Mucosa of rectum (tissue), 2 donors: Measurements from ENCODE around the gene ZFP42.
"Not testable (repeated sequence)": the region's sequence is repeated elsewhere in the genome, so short reads cannot be mapped to it uniquely, and the experiment has no call there.

Source experiments
- H3K27ac ChIP-seq, 2 donors: one replicate each; pipeline ENCODE4 v1.7.0; 2013; ENCODE audit warnings: inconsistent platforms in 2 of 2, low read depth in 2 of 2, low read length in 2 of 2
- H3K27me3 ChIP-seq, 2 donors: one replicate each; pipeline ENCODE4 v1.7.0; 2013; ENCODE audit warnings: low read length in 2 of 2; ENCODE audit not compliant: control insufficient read depth in 2 of 2, insufficient read depth in 2 of 2
- H3K36me3 ChIP-seq, 2 donors: one replicate each; pipeline ENCODE4 v1.7.0; 2013; ENCODE audit warnings: low read length in 2 of 2; ENCODE audit not compliant: control insufficient read depth in 2 of 2, insufficient read depth in 2 of 2
- H3K4me1 ChIP-seq, 2 donors: one replicate each; pipeline ENCODE4 v1.7.0; 2013; ENCODE audit warnings: low read length in 2 of 2, mild to moderate bottlenecking in 1 of 2; ENCODE audit not compliant: control insufficient read depth in 2 of 2, insufficient read depth in 2 of 2
- H3K4me3 ChIP-seq, 2 donors: one replicate each; pipeline ENCODE4 v1.7.0; 2013; ENCODE audit warnings: low read length in 2 of 2
- H3K9ac ChIP-seq, 2 donors: one replicate each; pipeline ENCODE4 v1.7.0; 2013; ENCODE audit warnings: low read length in 2 of 2, low read depth in 1 of 2, mild to moderate bottlenecking in 1 of 2
- H3K9me3 ChIP-seq, 2 donors: one replicate each; pipeline ENCODE4 v1.7.0; 2013; ENCODE audit warnings: low read length in 2 of 2; ENCODE audit not compliant: control insufficient read depth in 2 of 2
- donor health status: healthy.
- donor health status: Normal muscosa, but diverticular disease.

Gene ZFP42

GRCh38 chr4:187997991-187998390 is 2.4 kb downstream of the ZFP42 start:
- H3K27me3 ChIP-seq, H3K9ac ChIP-seq: not testable (repeated sequence)

DNA sequence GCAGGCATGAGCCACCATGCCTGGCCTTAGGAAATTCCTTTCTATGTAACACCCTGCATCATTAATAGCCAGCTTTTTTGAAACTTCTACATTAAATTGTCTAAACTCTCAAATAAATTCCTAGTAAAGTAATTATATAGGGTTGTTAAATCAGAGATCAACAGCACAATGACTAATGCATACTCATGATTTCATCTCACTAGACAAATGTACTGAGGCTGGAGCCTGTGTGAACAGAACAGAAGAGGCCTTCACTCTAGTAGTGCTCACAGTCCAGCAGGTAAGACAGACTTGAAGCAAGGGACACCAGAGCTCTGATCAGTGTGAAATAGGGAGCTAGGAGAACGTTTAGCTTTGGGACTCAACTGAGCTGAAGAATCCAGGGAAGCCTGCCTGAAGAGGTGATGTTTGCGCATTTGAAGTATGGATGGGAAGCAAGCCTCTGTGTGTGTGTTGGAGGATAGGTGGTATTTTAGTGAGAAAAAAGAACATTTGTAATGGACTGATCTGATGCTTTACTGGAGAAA is 3.9 kb downstream of the ZFP42 start:
- no peaks in the 10 kb centered on the region for H3K27me3 ChIP-seq
- H3K4me3 ChIP-seq, result no peak overlapping the region
- no peaks in the 10 kb centered on the region for H3K9me3 ChIP-seq
- no peak overlapping the region for H3K9ac ChIP-seq
- no peaks in the 10 kb centered on the region for H3K4me1 ChIP-seq
- H3K36me3 ChIP-seq, result no peaks in the 10 kb centered on the region
- H3K27ac ChIP-seq, result no peak overlapping the region

More at GRCh38 chr4:187997991-187998390, 2.4 kb downstream of the ZFP42 start:
- H3K9me3 ChIP-seq, H3K4me3 ChIP-seq, H3K27ac ChIP-seq, H3K36me3 ChIP-seq, H3K4me1 ChIP-seq: not testable (repeated sequence)

DNA sequence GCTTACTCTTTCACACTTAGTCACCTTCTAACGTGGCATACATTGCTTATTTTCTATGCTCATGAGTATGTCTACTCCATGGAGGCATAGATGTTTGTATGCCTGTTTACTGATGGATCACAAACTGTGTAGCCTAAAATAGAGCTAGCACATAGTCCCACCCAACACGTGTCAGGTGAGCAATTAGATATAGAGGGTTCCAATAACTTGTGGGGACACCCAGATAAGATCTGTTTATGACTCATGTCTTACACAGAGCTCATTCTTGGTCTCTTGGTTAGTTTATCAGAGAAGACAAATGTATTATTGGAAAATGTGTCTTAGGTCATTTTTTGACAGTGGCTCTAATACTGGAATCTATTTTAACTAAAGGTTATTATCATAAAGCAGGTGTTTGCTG is 6.8 kb downstream of the ZFP42 start:
- no peaks in the 10 kb centered on the region for H3K4me1 ChIP-seq
- H3K4me3 ChIP-seq, result no peak overlapping the region
- no peak overlapping the region for H3K27ac ChIP-seq
- H3K9ac ChIP-seq, result no peak overlapping the region
- H3K9me3 ChIP-seq, result no peaks in the 10 kb centered on the region
- H3K27me3 ChIP-seq, result no peaks in the 10 kb centered on the region
- no peaks in the 10 kb centered on the region for H3K36me3 ChIP-seq

GRCh38 chr4:188002751-188003150 is 7.2 kb downstream of the ZFP42 start:
- Histone ChIP-seq H3K36me3 (no peaks in the 10 kb centered on the region), H3K4me3 (no peak overlapping the region), H3K27ac (no peak overlapping the region), H3K27me3 (no peaks in the 10 kb centered on the region), H3K9me3 (no peaks in the 10 kb centered on the region), H3K4me1 (no peaks in the 10 kb centered on the region), H3K9ac (no peak overlapping the region)

- Histone ChIP-seq H3K4me3 (no peak overlapping the region), H3K36me3 (no peaks in the 10 kb centered on the region), H3K27ac (no peak overlapping the region), H3K4me1 (no peaks in the 10 kb centered on the region), H3K9me3 (no peaks in the 10 kb centered on the region), H3K9ac (no peak overlapping the region), H3K27me3 (no peaks in the 10 kb centered on the region)
Measured at GRCh38 chr4:188005561-188005960, 10.0 kb downstream of the ZFP42 start.

DNA sequence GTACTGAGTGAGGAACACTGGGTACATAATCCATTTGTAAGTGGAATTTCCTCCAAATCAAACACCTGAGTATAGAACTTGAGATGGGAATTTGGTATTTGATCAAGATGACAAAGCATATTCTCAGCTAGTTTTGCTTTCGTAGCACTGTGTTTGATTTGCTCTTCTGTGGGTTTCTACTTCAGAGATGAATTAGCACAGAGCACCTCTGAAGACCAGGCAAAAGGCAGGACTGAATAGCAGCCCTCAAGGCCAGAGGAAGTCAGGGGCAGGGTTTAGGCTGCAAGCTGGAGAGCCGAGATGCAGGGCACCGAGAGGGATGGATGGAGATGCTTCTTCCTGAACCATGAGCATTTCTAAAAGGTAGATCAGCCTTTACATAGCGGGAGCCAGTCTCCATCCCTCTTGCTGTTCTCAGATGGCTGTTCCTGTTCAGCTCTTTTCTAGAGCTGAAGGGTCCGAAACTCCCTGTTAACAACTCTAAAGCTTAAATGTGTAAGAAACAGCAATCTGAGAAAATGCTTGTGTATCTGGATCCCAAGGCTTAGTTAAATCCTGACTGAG is 10.8 kb downstream of the ZFP42 start:
- Histone ChIP-seq H3K9me3 (no peaks in the 10 kb centered on the region), H3K36me3 (no peaks in the 10 kb centered on the region), H3K27me3 (no peaks in the 10 kb centered on the region), H3K9ac (no peak overlapping the region), H3K4me1 (no peaks in the 10 kb centered on the region), H3K27ac (no peak overlapping the region), H3K4me3 (no peak overlapping the region)

DNA sequence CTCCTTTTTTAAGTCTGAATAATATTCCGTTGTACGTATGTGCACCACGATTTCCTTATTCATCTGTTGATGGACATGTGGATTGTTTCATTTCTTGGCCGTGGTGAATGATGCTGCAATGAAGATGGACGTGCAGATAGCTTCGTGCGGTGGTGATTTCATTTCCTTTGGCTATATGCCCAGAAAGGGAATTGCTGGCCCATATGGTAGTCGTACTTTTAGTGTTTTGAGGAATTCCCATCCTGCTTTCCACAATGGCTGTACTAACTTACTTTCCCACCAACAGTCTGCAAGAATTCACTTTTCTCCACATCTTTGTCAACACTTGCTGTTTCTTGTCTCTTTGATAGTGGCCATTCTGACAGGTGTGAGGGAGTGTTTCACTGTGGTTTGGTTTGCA is 12.8 kb downstream of the ZFP42 start:
- Histone ChIP-seq H3K27ac (no peak overlapping the region), H3K4me1 (no peaks in the 10 kb centered on the region), H3K9me3 (no peaks in the 10 kb centered on the region), H3K9ac (no peak overlapping the region), H3K27me3 (no peaks in the 10 kb centered on the region), H3K4me3 (no peak overlapping the region), H3K36me3 (no peaks in the 10 kb centered on the region)

DNA sequence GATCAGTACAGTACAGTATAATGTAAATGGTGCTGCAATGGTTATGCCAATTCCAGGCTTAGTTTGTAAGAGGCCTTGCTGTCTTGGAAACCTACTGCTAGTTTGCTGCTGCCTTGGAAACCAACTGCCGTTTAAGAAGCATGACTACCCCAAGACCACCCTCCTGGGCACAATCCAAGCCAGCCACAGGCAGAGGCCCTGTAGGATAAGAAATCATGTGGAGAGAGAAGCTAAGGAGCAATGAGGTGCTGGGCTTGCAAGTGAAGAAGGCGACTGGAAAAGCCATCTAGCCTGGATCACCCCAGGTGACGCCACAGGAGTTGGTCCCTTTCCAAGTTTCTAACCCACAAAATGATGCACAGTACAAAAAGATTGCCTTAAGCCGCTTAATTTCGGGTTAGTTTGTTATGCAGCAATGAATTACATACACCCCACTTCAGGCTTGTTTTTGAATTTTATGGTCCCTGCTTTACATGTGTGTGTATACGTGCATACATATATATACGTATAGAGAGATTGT is 16.9 kb downstream of the ZFP42 start:
- Histone ChIP-seq H3K4me3 (no peak overlapping the region), H3K9me3 (no peaks in the 10 kb centered on the region), H3K4me1 (no peaks in the 10 kb centered on the region), H3K36me3 (no peaks in the 10 kb centered on the region), H3K9ac (no peak overlapping the region), H3K27ac (no peak overlapping the region), H3K27me3 (no peaks in the 10 kb centered on the region)

- Histone ChIP-seq H3K27ac (no peak overlapping the region), H3K9ac (no peak overlapping the region), H3K4me1 (no peaks in the 10 kb centered on the region), H3K27me3 (no peaks in the 10 kb centered on the region), H3K36me3 (no peaks in the 10 kb centered on the region), H3K9me3 (no peaks in the 10 kb centered on the region), H3K4me3 (no peak overlapping the region)
Measured at GRCh38 chr4:188015025-188015940, 19.7 kb downstream of the ZFP42 start.

DNA sequence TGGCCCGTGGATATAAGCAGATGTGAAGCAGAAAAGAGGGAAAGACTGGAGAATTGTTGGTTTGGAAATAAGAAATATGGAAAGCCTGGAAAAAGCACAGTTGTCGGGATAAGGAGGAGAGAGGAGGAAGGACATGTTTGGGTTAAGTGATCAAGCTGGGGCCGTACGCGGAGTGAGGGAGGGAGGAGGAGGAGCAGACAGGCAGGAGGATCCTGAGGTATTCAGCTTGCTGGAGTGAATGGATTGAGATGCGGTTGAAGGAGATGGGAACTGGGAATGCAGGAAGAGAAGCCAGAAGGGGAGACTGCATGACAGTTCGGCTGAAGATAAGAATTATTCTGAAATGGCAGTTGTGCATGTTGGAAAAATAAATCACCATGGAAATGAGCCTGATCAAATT is 21.2 kb downstream of the ZFP42 start:
- H3K36me3 ChIP-seq, result no peaks in the 10 kb centered on the region
- no peak overlapping the region for H3K9ac ChIP-seq
- H3K27me3 ChIP-seq, result no peaks in the 10 kb centered on the region
- H3K4me1 ChIP-seq, result peaks cover 0 to 3% of the 10 kb centered on the region in 2 donors
- no peak overlapping the region for H3K4me3 ChIP-seq
- no peaks in the 10 kb centered on the region for H3K9me3 ChIP-seq
- no peak overlapping the region for H3K27ac ChIP-seq
